Activated B cell treated with CpG ODN at 0.5 μM for 24 hours (primary cell): Measurements from ENCODE around the gene SLCO4A1. TPM values are rescaled to one million over a fixed set of nuclear protein-coding genes. Genes with fewer than 3 reads are reported as not detected.

Experiments used
- ATAC-seq: fragments of 200-7000 bp; cut with Tn5 transposase; one replicate; pipeline ENCODE4 v1.10.0; 2021; ENCODE audit warnings: low read depth, mild to moderate bottlenecking, moderate library complexity
- CTCF ChIA-PET: fragments of 350-600 bp; sonication (Branson Sonifier 250); formaldehyde crosslinking; loops from one replicate; lab custom pipeline; 2021; ENCODE audit warnings: antibody characterized with exemption; lab: Charles Lee
- POLR2A ChIA-PET: fragments of 350-600 bp; sonication (Branson Sonifier 250); formaldehyde crosslinking; loops from one replicate; lab custom pipeline; 2021; ENCODE audit warnings: antibody characterized with exemption; lab: Charles Lee
- DNase-seq: peaks from one replicate; pipeline ENCODE4 v3.0.0; 2022
- H3K27ac Mint-ChIP-seq: one replicate; pipeline ENCODE4 v1.8.0; 2020; ENCODE audit warnings: mixed read lengths
- H3K27me3 Mint-ChIP-seq: one replicate; pipeline ENCODE4 v1.8.0; 2021; ENCODE audit warnings: mixed read lengths
- H3K36me3 Mint-ChIP-seq: one replicate; pipeline ENCODE4 v1.8.0; 2021; ENCODE audit warnings: low read depth, mixed read lengths
- H3K4me1 Mint-ChIP-seq: one replicate; pipeline ENCODE4 v1.8.0; 2021; ENCODE audit warnings: mixed read lengths
- H3K4me3 Mint-ChIP-seq: one replicate; pipeline ENCODE4 v1.8.0; 2020; ENCODE audit warnings: mild to moderate bottlenecking, mixed read lengths
- H3K9me3 Mint-ChIP-seq: one replicate; pipeline ENCODE4 v1.8.0; 2020; ENCODE audit warnings: mixed read lengths
- CTCF ChIP-seq: fragments of 200-600 bp; IDR thresholded peaks from one replicate; pipeline ENCODE4 v1.8.0; 2022; ENCODE audit warnings: antibody characterized with exemption, mild to moderate bottlenecking
- intact Hi-C: fragments of 100-400 bp; cut with micrococcal nuclease; formaldehyde crosslinking; loops from one replicate; pipeline ENCODE4 v1.15.1; 2024
- total RNA-seq: library from RNA; stranded (reverse); gene quantifications from 2 replicates; pipeline ENCODE4 v1.2.3, GENCODE V29; 2022

The SLCO4A1 gene
- total RNA-seq, 1 donor from 2014 or later: 38.9 TPM

- Mint-ChIP-seq H3K36me3 (no peaks in the 10 kb centered on the region), H3K27ac (no peak overlapping the region), H3K4me1 (no peaks in the 10 kb centered on the region), H3K27me3 (peaks cover 23% of the 10 kb centered on the region), H3K9me3 (no peaks in the 10 kb centered on the region), H3K4me3 (no peak overlapping the region)
- ATAC-seq (no peak), DNase-seq (no peak)
- intact Hi-C loops: loop anchor here (10.0 kb wide), 1 partner anchor 62 kb away; no protein-coding TSS in a partner anchor
- POLR2A ChIA-PET: no interaction called here
- no peak for TF ChIP-seq CTCF
- CTCF ChIA-PET: interaction anchor here (1.0 kb wide), 1 partner anchor 42 kb away, joined by 3 read pairs; no protein-coding TSS in a partner anchor
Measured at GRCh38 chr20:62692801-62693523, 50.7 kb downstream of the SLCO4A1 start.

- no peak for ATAC-seq
- CTCF ChIA-PET: interaction anchor here (1.0 kb wide), 1 partner anchor 42 kb away, joined by 3 read pairs; no protein-coding TSS in a partner anchor
Measured at GRCh38 chr20:62693524-62693922, 51.2 kb downstream of the SLCO4A1 start.

GRCh38 chr20:62694106-62694505, 51.8 kb downstream of the SLCO4A1 start:
- no peaks in the 10 kb centered on the region for H3K36me3 Mint-ChIP-seq
- ChIA-PET CTCF (interaction anchor here (1.0 kb wide), 1 partner anchor 43 kb away, joined by 3 read pairs; no protein-coding TSS in a partner anchor), POLR2A (no interaction called here)
- ATAC-seq: no peak
- no peak overlapping the region for H3K27ac Mint-ChIP-seq
- intact Hi-C loops: loop anchor here (10.0 kb wide), 1 partner anchor 61 kb away; no protein-coding TSS in a partner anchor
- no peak overlapping the region for H3K4me3 Mint-ChIP-seq
- no peak for TF ChIP-seq CTCF
- peaks cover 24% of the 10 kb centered on the region for H3K27me3 Mint-ChIP-seq
- H3K4me1 Mint-ChIP-seq: no peaks in the 10 kb centered on the region
- no peak for DNase-seq
- no peaks in the 10 kb centered on the region for H3K9me3 Mint-ChIP-seq

More at GRCh38 chr20:62693524-62693922, 51.2 kb downstream of the SLCO4A1 start:
- POLR2A ChIA-PET: no interaction called here
- H3K9me3 Mint-ChIP-seq: no peaks in the 10 kb centered on the region
- TF ChIP-seq CTCF: no peak
- peaks cover 24% of the 10 kb centered on the region for H3K27me3 Mint-ChIP-seq
- H3K4me1 Mint-ChIP-seq: no peaks in the 10 kb centered on the region
- no peak overlapping the region for H3K4me3 Mint-ChIP-seq
- H3K27ac Mint-ChIP-seq: no peak overlapping the region
- no peak for DNase-seq
- intact Hi-C loops: loop anchor here (10.0 kb wide), 1 partner anchor 61 kb away; no protein-coding TSS in a partner anchor
- H3K36me3 Mint-ChIP-seq: no peaks in the 10 kb centered on the region

DNA sequence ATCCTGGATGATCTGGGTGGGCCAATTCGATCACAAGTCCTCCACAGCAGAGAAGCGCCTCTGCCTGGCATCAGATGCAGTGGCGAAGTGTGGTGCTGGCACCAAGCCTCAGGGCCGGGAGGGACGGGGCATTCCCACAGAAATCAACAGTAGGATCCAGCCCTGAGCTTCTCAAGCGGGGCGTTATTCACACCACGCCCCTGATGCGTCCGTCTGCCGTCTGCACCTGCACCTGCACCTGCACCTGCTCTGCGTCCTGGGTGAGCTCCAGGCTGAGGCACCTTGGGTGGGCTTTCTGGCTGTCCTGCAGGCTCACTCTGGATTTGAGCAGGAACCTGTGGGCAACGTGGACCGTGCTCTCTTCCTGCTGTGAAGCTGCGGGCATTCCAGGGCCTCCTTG, 52.6 kb downstream of the SLCO4A1 start:
- no peaks in the 10 kb centered on the region for H3K9me3 Mint-ChIP-seq
- no peaks in the 10 kb centered on the region for H3K4me1 Mint-ChIP-seq
- CTCF ChIA-PET: no interaction called here
- no peak overlapping the region for H3K4me3 Mint-ChIP-seq
- H3K27ac Mint-ChIP-seq: no peak overlapping the region
- no peaks in the 10 kb centered on the region for H3K36me3 Mint-ChIP-seq
- POLR2A ChIA-PET: no interaction called here
- H3K27me3 Mint-ChIP-seq: peaks cover 24% of the 10 kb centered on the region
- no peak for ATAC-seq
- intact Hi-C loops: loop anchor here (10.0 kb wide), 1 partner anchor 60 kb away; no protein-coding TSS in a partner anchor
- no peak for DNase-seq
- no peak for TF ChIP-seq CTCF
